Peyer's patch (tissue), 4 donors: ENCODE results near the gene CFAP61.

Experiments
- CTCF ChIP-seq, 6 experiments: fragments of 450-650 bp in 4 of 6; fragments of 200-600 bp in 2 of 6; sonication (generic) in 1 of 6; IDR thresholded peaks; one replicate each; pipeline ENCODE4 v1.5.1; 2017 to 2019; ENCODE audit warnings: antibody characterized with exemption in 6 of 6, mild to moderate bottlenecking in 3 of 6, moderate library complexity in 1 of 6
- POLR2A ChIP-seq, 2 donors: fragments of 450-650 bp; IDR thresholded peaks; one replicate each; pipeline ENCODE4 v1.5.1; 2017; ENCODE audit warnings: antibody characterized with exemption in 2 of 2, mild to moderate bottlenecking in 2 of 2, moderate library complexity in 2 of 2

- TF ChIP-seq CTCF (IDR thresholded peaks at IDR 0.05) (no peak), POLR2A (IDR thresholded peaks at IDR 0.05) (no peak)
Observed at GRCh38 chr20:20317195-20317594, 264.9 kb downstream of the CFAP61 start.
